OCI-LY1 (cell line): ENCODE results near the gene CNST.

Experiments used
- H2AFZ ChIP-seq: fragments of 200-600 bp; sonication (generic), shearing (Covaris generic); 2 replicates; pipeline ENCODE4 v1.6.0; 2014; ENCODE audit warnings: antibody characterized with exemption, mild to moderate bottlenecking, low read length
- H3F3A ChIP-seq: fragments of 200-600 bp; sonication (generic), shearing (Covaris generic); 2 replicates; pipeline ENCODE4 v1.6.0; 2014; ENCODE audit warnings: mild to moderate bottlenecking, antibody characterized with exemption, low read length, moderate library complexity; ENCODE audit not compliant: insufficient read depth
- H3K27ac ChIP-seq: fragments of 200-600 bp; sonication (generic); 2 replicates; pipeline ENCODE4 v1.5.1; 2014; ENCODE audit warnings: low read length, mixed run types, mild to moderate bottlenecking, low read depth; ENCODE audit not compliant: poor library complexity, severe bottlenecking
- H3K27me3 ChIP-seq: fragments of 200-600 bp; sonication (generic); 2 replicates; pipeline ENCODE4 v1.6.0; 2014; ENCODE audit warnings: antibody characterized with exemption, mild to moderate bottlenecking, low read length, moderate library complexity; ENCODE audit not compliant: insufficient read depth
- H3K36me3 ChIP-seq: fragments of 200-600 bp; sonication (generic); 2 replicates; pipeline ENCODE4 v1.6.1; 2014; ENCODE audit warnings: mild to moderate bottlenecking, antibody characterized with exemption, low read length, moderate library complexity, mixed read lengths; ENCODE audit not compliant: insufficient read depth
- H3K4me1 ChIP-seq: fragments of 200-600 bp; sonication (generic); 2 replicates; pipeline ENCODE4 v1.5.1; 2014; ENCODE audit warnings: mild to moderate bottlenecking, low read length, moderate library complexity; ENCODE audit not compliant: insufficient read depth, severe bottlenecking
- H3K4me2 ChIP-seq: fragments of 200-600 bp; sonication (generic), shearing (Covaris generic); 2 replicates; pipeline ENCODE4 v1.6.1; 2014; ENCODE audit warnings: low read length
- H3K4me3 ChIP-seq: fragments of 200-600 bp; sonication (generic); 2 replicates; pipeline ENCODE4 v1.5.1; 2014; ENCODE audit warnings: low read length, low read depth, mild to moderate bottlenecking, mixed read lengths; ENCODE audit not compliant: poor library complexity, severe bottlenecking
- H3K79me2 ChIP-seq: fragments of 200-600 bp; shearing (Covaris generic); 2 replicates; pipeline ENCODE4 v1.6.1; 2016; ENCODE audit warnings: mixed run types, low read length, mixed read lengths; ENCODE audit not compliant: insufficient read depth
- H3K9ac ChIP-seq: fragments of 200-600 bp; sonication (generic), shearing (Covaris generic); 2 replicates; pipeline ENCODE4 v1.6.1; 2014; ENCODE audit warnings: mild to moderate bottlenecking, low read length, mixed read lengths
- H3K9me2 ChIP-seq: fragments of 200-600 bp; sonication (generic), shearing (Covaris generic); 2 replicates; pipeline ENCODE4 v1.6.1; 2014; ENCODE audit warnings: low read depth, mild to moderate bottlenecking, low read length, mixed read lengths
- H3K9me3 ChIP-seq: fragments of 200-600 bp; shearing (Covaris generic); 2 replicates; pipeline ENCODE4 v1.6.1; 2014; ENCODE audit warnings: low read length, mixed read lengths
- H4K20me1 ChIP-seq: fragments of 200-600 bp; sonication (generic), shearing (Covaris generic); 2 replicates; pipeline ENCODE4 v1.6.0; 2016; ENCODE audit warnings: mild to moderate bottlenecking, low read length; ENCODE audit not compliant: insufficient read depth
- CTCF ChIP-seq: fragments of 200-600 bp; sonication (generic), shearing (Covaris generic); IDR thresholded peaks from 2 replicates; pipeline ENCODE4 v1.5.1; 2017; ENCODE audit warnings: mild to moderate bottlenecking, antibody characterized with exemption, low read length, moderate library complexity, mixed read lengths
- EZH2 ChIP-seq: fragments of 200-600 bp; sonication (generic), shearing (Covaris generic); IDR thresholded peaks from 2 replicates; pipeline ENCODE4 v1.8.0; 2017; ENCODE audit warnings: borderline replicate concordance, mixed run types, mild to moderate bottlenecking, antibody characterized with exemption, low read length, moderate library complexity, mixed read lengths

CNST gene

GRCh38 chr1:246699095-246699735 is 133.0 kb downstream of the CNST start:
- no peaks in the 10 kb centered on the region for H4K20me1 ChIP-seq
- no peaks in the 10 kb centered on the region for H3K9me3 ChIP-seq
- no peaks in the 10 kb centered on the region for H3K27me3 ChIP-seq
- peaks cover 48% of the 10 kb centered on the region for H3K4me1 ChIP-seq
- no peaks in the 10 kb centered on the region for H3K9me2 ChIP-seq
- H3K27ac ChIP-seq = peak overlapping the region; percentile 92
- peak overlapping the region; percentile 32 for H3K4me3 ChIP-seq
- H3K4me2 ChIP-seq = peak overlapping the region; percentile 54
- H3K79me2 ChIP-seq = no peaks in the 10 kb centered on the region
- no peaks in the 10 kb centered on the region for H3F3A ChIP-seq
- peak overlapping the region; percentile 55 for H3K9ac ChIP-seq
- no peaks in the 10 kb centered on the region for H3K36me3 ChIP-seq
- TF ChIP-seq EZH2 (no peak), CTCF (peak; percentile 81)
- H2AFZ ChIP-seq = peak overlapping the region; percentile 41; the same call in 1 of the 2 replicates

GRCh38 chr1:246703581-246703980 is 137.3 kb downstream of the CNST start:
- H4K20me1 ChIP-seq = no peaks in the 10 kb centered on the region
- no peak overlapping the region for H2AFZ ChIP-seq
- no peak overlapping the region for H3K4me2 ChIP-seq
- no peaks in the 10 kb centered on the region for H3K9me2 ChIP-seq
- no peak overlapping the region for H3K4me3 ChIP-seq
- peaks cover 14% of the 10 kb centered on the region for H3K4me1 ChIP-seq
- no peaks in the 10 kb centered on the region for H3K36me3 ChIP-seq
- H3F3A ChIP-seq = no peaks in the 10 kb centered on the region
- no peak overlapping the region for H3K9ac ChIP-seq
- TF ChIP-seq CTCF (no peak), EZH2 (no peak)
- H3K9me3 ChIP-seq = no peaks in the 10 kb centered on the region
- H3K79me2 ChIP-seq = no peaks in the 10 kb centered on the region
- no peaks in the 10 kb centered on the region for H3K27me3 ChIP-seq
- H3K27ac ChIP-seq = no peak overlapping the region

GRCh38 chr1:246705368-246705767 is 139.1 kb downstream of the CNST start:
- Histone ChIP-seq H3K36me3 (no peaks in the 10 kb centered on the region), H3K9me3 (no peaks in the 10 kb centered on the region), H3K9me2 (no peaks in the 10 kb centered on the region), H3K4me3 (no peak overlapping the region), H3F3A (no peaks in the 10 kb centered on the region), H4K20me1 (no peaks in the 10 kb centered on the region), H2AFZ (no peak overlapping the region), H3K4me2 (no peak overlapping the region), H3K9ac (no peak overlapping the region), H3K79me2 (no peaks in the 10 kb centered on the region), H3K27me3 (no peaks in the 10 kb centered on the region), H3K27ac (no peak overlapping the region), H3K4me1 (no peaks in the 10 kb centered on the region)
- TF ChIP-seq CTCF = no peak
